NCI-H128 (cell line): ENCODE data around the gene PHAF1.

ENCODE experiments used
- DNase-seq: peaks from one replicate; lab custom pipeline; 2025; ENCODE audit not compliant: unreplicated experiment; lab: John Stamatoyannopoulos, UW

The PHAF1 gene

GRCh38 chr16:67162506-67163163, 52.9 kb downstream of the PHAF1 start:
- no peak for DNase-seq

- DNase-seq = peak; percentile 75
Measured at GRCh38 chr16:67163164-67163998, 53.6 kb downstream of the PHAF1 start.

- no peak for DNase-seq
Measured at GRCh38 chr16:67163999-67164558, 54.3 kb downstream of the PHAF1 start.

GRCh38 chr16:67164599-67165061, 54.9 kb downstream of the PHAF1 start, which contains the start of gene HSF4:
HSF4 (plus strand) TSS chr16:67164745; CDS start chr16:67164812, 67 bp downstream.
- no peak for DNase-seq

- no peak for DNase-seq
Measured at GRCh38 chr16:67165121-67166078, 55.7 kb downstream of the PHAF1 start.

- no peak for DNase-seq
Measured at GRCh38 chr16:67166110-67166547, 56.4 kb downstream of the PHAF1 start.

- DNase-seq = no peak
Measured at GRCh38 chr16:67166598-67167168, 56.9 kb downstream of the PHAF1 start.

GRCh38 chr16:67167588-67167987, 57.8 kb downstream of the PHAF1 start:
- DNase-seq = no peak

- no peak for DNase-seq
Measured at GRCh38 chr16:67169011-67169451, 59.3 kb downstream of the PHAF1 start.

- no peak for DNase-seq
Measured at GRCh38 chr16:67169642-67170167, 60.0 kb downstream of the PHAF1 start.

- no peak for DNase-seq
Measured at GRCh38 chr16:67170168-67170948, 60.6 kb downstream of the PHAF1 start, which contains the start of gene NOL3. NOL3 (plus strand) TSS chr16:67170538.

GRCh38 chr16:67170949-67171649, 61.4 kb downstream of the PHAF1 start:
- no peak for DNase-seq

GRCh38 chr16:67173323-67173722, 63.6 kb downstream of the PHAF1 start:
- no peak for DNase-seq

- peak; percentile 47 for DNase-seq
Measured at GRCh38 chr16:67173808-67174705, 64.3 kb downstream of the PHAF1 start.

GRCh38 chr16:67174706-67175231, 65.0 kb downstream of the PHAF1 start:
- DNase-seq = no peak

GRCh38 chr16:67176662-67177061, 66.9 kb downstream of the PHAF1 start:
- no peak for DNase-seq
